K562 (cell line): ENCODE measurements around the gene CSRNP2. TPM values are rescaled to one million over a fixed set of nuclear protein-coding genes. Genes with fewer than 3 reads are reported as not detected.

Experiments used
- CBX8 ChIP-seq: fragments of 200-600 bp; sonication (generic); IDR thresholded peaks from 2 replicates; pipeline ENCODE4 v1.6.1; 2012; ENCODE audit warnings: borderline replicate concordance, mixed run types, low read depth, mild to moderate bottlenecking, moderate library complexity, mixed read lengths, low read length, control low read depth, inconsistent platforms; ENCODE audit not compliant: poor library complexity, severe bottlenecking; ENCODE audit errors: extremely low read depth
- CC2D1A ChIP-seq: fragments of 450-650 bp; IDR thresholded peaks from 2 replicates; pipeline ENCODE4 v1.6.1; 2017; ENCODE audit warnings: mild to moderate bottlenecking
- HSF4 ChIP-seq: fragments of 250-450 bp; sonication (Bioruptor Pico); IDR thresholded peaks from 2 replicates; pipeline ENCODE4 v2.1.2; 2022; ENCODE audit warnings: mild to moderate bottlenecking, moderate library complexity, borderline replicate concordance
- ILK ChIP-seq: fragments of 450-650 bp; IDR thresholded peaks from 2 replicates; pipeline ENCODE4 v1.6.1; 2016; ENCODE audit warnings: missing genetic modification characterization, low read depth, mild to moderate bottlenecking, missing compliant biosample characterization, moderate library complexity, borderline replicate concordance
- KDM5B ChIP-seq: fragments of 200-600 bp; sonication (generic); IDR thresholded peaks from 2 replicates; pipeline ENCODE4 v1.6.1; 2012; ENCODE audit warnings: low read depth, mild to moderate bottlenecking, moderate library complexity, low read length, control low read depth, inconsistent platforms; ENCODE audit not compliant: insufficient replicate concordance
- LARP7 ChIP-seq: fragments of 450-650 bp; IDR thresholded peaks from 2 replicates; pipeline ENCODE4 v1.6.1; 2016
- MCM7 ChIP-seq, 2 experiments: fragments of 450-650 bp; IDR thresholded peaks; 2 replicates each; pipeline ENCODE4 v1.6.1; 2016 to 2018
- MYNN ChIP-seq, 2 experiments: sonication (generic); formaldehyde crosslinking in 1 of 2; IDR thresholded peaks; 2 replicates each; pipeline versions ENCODE4 v1.5.0 to v1.6.1; 2016 to 2020; ENCODE audit warnings: antibody characterized with exemption in 1 of 2, missing genetic modification reagents in 1 of 2
- PHF20 ChIP-seq: fragments of 450-650 bp; IDR thresholded peaks from 2 replicates; pipeline ENCODE4 v1.6.1; 2018; ENCODE audit not compliant: partially characterized antibody
- RB1 ChIP-seq: fragments of 450-650 bp; IDR thresholded peaks from 2 replicates; pipeline ENCODE4 v1.6.1; 2017; ENCODE audit warnings: low read depth, mild to moderate bottlenecking
- TAF7 ChIP-seq: fragments of 450-650 bp; IDR thresholded peaks from 2 replicates; pipeline ENCODE4 v1.6.1; 2016; ENCODE audit warnings: missing genetic modification characterization, missing compliant biosample characterization
- ZFP1 ChIP-seq: fragments of 450-650 bp; formaldehyde crosslinking; IDR thresholded peaks from 2 replicates; pipeline ENCODE4 v1.4.0; 2020; ENCODE audit warnings: mild to moderate bottlenecking, mixed read lengths
- ZNF197 ChIP-seq: fragments of 200-800 bp; sonication (Bioruptor generic); IDR thresholded peaks from 2 replicates; pipeline ENCODE4 v1.6.1; 2016; ENCODE audit warnings: low read depth, missing genetic modification characterization, missing compliant biosample characterization
- ZNF24 ChIP-seq: fragments of 450-650 bp; IDR thresholded peaks from 2 replicates; pipeline ENCODE4 v1.6.1; 2016
- ZNF561 ChIP-seq: fragments of 450-650 bp; formaldehyde crosslinking; conservative IDR thresholded peaks from 2 replicates; pipeline ENCODE4 v1.4.0; 2020; ENCODE audit warnings: mild to moderate bottlenecking, moderate library complexity
- polyA plus RNA-seq, 8 experiments: library from polyadenylated mRNA; depleted of rRNA in 4 of 8; stranded (reverse) in 5 of 8; unstranded in 3 of 8; fragments of >200 nt; fragmentation: Nextera tagmentation in 2 of 8; fragmentation: Illumina TruSeq in 1 of 8; extraction: Ambion mirVana in 2 of 8; extraction: Trizol in 1 of 8; gene quantifications; 2 replicates each; pipeline versions ENCODE4 v1.2.1 to v1.2.3, GENCODE V29; 2011 to 2014; ENCODE audit warnings: inconsistent platforms in 1 of 8, missing spikeins in 1 of 8
- total RNA-seq, 7 experiments: library from RNA; depleted of rRNA in 6 of 7; stranded (reverse); fragments of >200 nt in 6 of 7; fragmentation: Illumina TruSeq in 2 of 7; extraction: Trizol in 2 of 7; gene quantifications; 2 replicates each; pipeline versions ENCODE4 v1.2.1 to v1.2.3, GENCODE V29; 2011 to 2021; ENCODE audit warnings: low replicate concordance in 1 of 7
- TF ChIP-seq, protein P1 (sequence below): sonication (generic); formaldehyde crosslinking; IDR thresholded peaks from 2 replicates; pipeline ENCODE4 v1.9.0; 2022; ENCODE audit warnings: mild to moderate bottlenecking, missing genetic modification reagents
- TF ChIP-seq, protein P2 (sequence below): fragments of 450-650 bp; IDR thresholded peaks from 2 replicates; pipeline ENCODE4 v1.6.1; 2016; ENCODE audit warnings: mild to moderate bottlenecking
- TF ChIP-seq, protein P3 (sequence below): fragments of 450-650 bp; formaldehyde crosslinking; conservative IDR thresholded peaks from 2 replicates; pipeline ENCODE4 v1.4.0; 2022; ENCODE audit warnings: mild to moderate bottlenecking, missing genetic modification characterization
- TF ChIP-seq, protein P4 (sequence below): fragments of 150-350 bp; conservative IDR thresholded peaks from 2 replicates; pipeline ENCODE4 v1.6.1; 2014; ENCODE audit warnings: low read length

The CSRNP2 gene
- total and polyA plus RNA-seq, 9 of the 15 experiments (the other 6 are each of a cell fraction or from before 2014, with no cell fraction given): 1.6 to 13.9 (median 5.9) TPM

DNA sequence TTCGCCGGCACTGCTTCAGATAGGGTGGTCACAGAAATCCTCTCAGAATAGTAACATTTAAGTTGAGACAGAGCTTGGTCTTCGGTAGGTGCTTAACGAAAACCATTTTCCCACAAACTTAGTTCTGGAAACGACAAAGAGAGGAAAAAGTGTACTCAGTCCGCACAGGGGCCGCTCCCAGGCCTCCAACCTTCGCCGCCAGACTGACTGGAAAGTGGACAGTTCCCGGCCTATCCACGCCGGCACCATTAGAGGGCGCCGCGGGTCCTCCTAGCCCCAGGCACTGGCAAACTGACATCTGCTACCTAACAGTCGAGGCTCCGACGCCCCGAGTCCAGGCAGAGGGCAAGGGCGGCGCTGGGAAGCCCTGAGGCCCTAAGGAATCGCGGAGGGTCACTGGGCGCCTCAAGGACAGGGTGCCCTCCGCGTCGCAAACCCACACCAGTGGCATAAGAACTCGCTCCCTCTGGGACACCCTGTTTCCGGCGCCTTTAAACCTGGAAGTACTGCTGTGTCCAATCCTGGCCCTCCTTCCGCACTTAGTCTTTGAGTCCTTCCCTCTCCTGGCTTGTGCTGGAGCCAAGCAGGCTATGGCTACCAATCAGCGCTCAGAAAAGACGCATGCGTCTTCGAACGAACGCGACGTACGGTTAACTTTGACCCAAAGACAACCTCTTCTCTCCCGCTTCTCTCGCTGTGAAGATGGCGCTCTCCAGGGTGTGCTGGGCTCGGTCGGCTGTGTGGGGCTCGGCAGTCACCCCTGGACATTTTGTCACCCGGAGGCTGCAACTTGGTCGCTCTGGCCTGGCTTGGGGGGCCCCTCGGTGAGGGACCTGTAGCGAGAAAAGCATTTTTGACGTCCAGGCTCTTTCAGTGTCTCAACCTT, 35.5 kb downstream of the CSRNP2 start, which contains the start of gene LETMD1 (continued):
- TF ChIP-seq ZNF561 (CRISPR knock-in tag): no peak
- no peak; the same call in 1 of the 2 replicates for TF ChIP-seq ZNF24
- TF ChIP-seq ZNF197: no peak; the same call in 1 of the 2 replicates
- no peak for TF ChIP-seq CBX8
- TF ChIP-seq ILK (tag): no peak
- no peak for TF ChIP-seq ZFP1 (CRISPR knock-in tag)
- no peak for TF ChIP-seq LARP7
- no peak for TF ChIP-seq HSF4 (CRISPR knock-in tag)
- TF ChIP-seq, protein P1, sequence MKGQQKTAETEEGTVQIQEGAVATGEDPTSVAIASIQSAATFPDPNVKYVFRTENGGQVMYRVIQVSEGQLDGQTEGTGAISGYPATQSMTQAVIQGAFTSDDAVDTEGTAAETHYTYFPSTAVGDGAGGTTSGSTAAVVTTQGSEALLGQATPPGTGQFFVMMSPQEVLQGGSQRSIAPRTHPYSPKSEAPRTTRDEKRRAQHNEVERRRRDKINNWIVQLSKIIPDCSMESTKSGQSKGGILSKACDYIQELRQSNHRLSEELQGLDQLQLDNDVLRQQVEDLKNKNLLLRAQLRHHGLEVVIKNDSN: no peak
- peak; percentile 87 for TF ChIP-seq KDM5B
- TF ChIP-seq, protein P2, sequence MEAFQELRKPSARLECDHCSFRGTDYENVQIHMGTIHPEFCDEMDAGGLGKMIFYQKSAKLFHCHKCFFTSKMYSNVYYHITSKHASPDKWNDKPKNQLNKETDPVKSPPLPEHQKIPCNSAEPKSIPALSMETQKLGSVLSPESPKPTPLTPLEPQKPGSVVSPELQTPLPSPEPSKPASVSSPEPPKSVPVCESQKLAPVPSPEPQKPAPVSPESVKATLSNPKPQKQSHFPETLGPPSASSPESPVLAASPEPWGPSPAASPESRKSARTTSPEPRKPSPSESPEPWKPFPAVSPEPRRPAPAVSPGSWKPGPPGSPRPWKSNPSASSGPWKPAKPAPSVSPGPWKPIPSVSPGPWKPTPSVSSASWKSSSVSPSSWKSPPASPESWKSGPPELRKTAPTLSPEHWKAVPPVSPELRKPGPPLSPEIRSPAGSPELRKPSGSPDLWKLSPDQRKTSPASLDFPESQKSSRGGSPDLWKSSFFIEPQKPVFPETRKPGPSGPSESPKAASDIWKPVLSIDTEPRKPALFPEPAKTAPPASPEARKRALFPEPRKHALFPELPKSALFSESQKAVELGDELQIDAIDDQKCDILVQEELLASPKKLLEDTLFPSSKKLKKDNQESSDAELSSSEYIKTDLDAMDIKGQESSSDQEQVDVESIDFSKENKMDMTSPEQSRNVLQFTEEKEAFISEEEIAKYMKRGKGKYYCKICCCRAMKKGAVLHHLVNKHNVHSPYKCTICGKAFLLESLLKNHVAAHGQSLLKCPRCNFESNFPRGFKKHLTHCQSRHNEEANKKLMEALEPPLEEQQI: peak; percentile 28; the same call in 1 of the 2 replicates
- peak; percentile 85 for TF ChIP-seq RB1
- TF ChIP-seq PHF20: peak; percentile 90
- TF ChIP-seq, protein P3, sequence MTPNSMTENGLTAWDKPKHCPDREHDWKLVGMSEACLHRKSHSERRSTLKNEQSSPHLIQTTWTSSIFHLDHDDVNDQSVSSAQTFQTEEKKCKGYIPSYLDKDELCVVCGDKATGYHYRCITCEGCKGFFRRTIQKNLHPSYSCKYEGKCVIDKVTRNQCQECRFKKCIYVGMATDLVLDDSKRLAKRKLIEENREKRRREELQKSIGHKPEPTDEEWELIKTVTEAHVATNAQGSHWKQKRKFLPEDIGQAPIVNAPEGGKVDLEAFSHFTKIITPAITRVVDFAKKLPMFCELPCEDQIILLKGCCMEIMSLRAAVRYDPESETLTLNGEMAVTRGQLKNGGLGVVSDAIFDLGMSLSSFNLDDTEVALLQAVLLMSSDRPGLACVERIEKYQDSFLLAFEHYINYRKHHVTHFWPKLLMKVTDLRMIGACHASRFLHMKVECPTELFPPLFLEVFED (CRISPR knock-in tag): peak; percentile 66
- no peak for TF ChIP-seq MYNN (IDR thresholded peaks at IDR 0.05)
- TF ChIP-seq MYNN (CRISPR knock-in tag; IDR thresholded peaks at IDR 0.05): no peak
- peak; percentile 51 for TF ChIP-seq TAF7 (tag)
- no peak for TF ChIP-seq MCM7 (IDR thresholded peaks at IDR 0.05)
- TF ChIP-seq CC2D1A: peak; percentile 81
- TF ChIP-seq, protein P4, sequence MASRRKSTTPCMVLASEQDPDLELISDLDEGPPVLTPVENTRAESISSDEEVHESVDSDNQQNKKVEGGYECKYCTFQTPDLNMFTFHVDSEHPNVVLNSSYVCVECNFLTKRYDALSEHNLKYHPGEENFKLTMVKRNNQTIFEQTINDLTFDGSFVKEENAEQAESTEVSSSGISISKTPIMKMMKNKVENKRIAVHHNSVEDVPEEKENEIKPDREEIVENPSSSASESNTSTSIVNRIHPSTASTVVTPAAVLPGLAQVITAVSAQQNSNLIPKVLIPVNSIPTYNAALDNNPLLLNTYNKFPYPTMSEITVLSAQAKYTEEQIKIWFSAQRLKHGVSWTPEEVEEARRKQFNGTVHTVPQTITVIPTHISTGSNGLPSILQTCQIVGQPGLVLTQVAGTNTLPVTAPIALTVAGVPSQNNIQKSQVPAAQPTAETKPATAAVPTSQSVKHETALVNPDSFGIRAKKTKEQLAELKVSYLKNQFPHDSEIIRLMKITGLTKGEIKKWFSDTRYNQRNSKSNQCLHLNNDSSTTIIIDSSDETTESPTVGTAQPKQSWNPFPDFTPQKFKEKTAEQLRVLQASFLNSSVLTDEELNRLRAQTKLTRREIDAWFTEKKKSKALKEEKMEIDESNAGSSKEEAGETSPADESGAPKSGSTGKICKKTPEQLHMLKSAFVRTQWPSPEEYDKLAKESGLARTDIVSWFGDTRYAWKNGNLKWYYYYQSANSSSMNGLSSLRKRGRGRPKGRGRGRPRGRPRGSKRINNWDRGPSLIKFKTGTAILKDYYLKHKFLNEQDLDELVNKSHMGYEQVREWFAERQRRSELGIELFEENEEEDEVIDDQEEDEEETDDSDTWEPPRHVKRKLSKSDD: no peak
